HG02678 (cell line): ENCODE measurements around the gene SPRY4.
A peak's percentile ranks its signal among the peaks of the same experiment; 100 is the strongest.
"Not testable (repeated sequence)": the region's sequence is repeated elsewhere in the genome, so short reads cannot be mapped to it uniquely, and the experiment has no call there.

Experiments
- ATAC-seq: cut with Tn5 transposase; IDR thresholded peaks from one replicate; pipeline ENCODE4 v1.9.1; 2021; ENCODE audit warnings: mild to moderate bottlenecking, moderate library complexity; ENCODE audit not compliant: unreplicated experiment

Gene SPRY4, protein sequence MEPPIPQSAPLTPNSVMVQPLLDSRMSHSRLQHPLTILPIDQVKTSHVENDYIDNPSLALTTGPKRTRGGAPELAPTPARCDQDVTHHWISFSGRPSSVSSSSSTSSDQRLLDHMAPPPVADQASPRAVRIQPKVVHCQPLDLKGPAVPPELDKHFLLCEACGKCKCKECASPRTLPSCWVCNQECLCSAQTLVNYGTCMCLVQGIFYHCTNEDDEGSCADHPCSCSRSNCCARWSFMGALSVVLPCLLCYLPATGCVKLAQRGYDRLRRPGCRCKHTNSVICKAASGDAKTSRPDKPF

GRCh38 chr5:142324871-142325724 lies at the start of gene SPRY4:
TSS of gene SPRY4 (minus strand) at chr5:142325021. CDS start at chr5:142315108, 9,913 bp downstream.
- ATAC-seq = peak; percentile 66

DNA sequence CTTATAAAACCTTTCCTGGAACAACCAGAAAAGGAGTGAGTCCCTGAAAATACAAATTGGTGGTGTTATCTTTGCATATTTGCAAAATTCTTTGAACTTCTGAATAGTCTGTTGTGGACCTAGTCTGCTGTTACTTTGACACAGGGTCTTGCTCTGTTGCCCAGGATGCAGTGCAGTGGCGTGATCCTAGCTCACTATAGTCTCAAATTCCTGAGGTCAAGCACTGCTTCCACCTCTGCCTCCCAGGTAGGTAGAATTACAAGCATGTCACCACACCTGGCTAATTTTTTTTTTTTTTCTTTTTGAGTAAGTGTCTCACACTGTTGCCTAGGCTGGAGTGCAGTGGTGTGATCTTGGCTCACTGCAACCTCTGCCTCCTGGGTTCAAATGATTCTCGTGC lies 43.7 kb upstream of the SPRY4 start:
- ATAC-seq = no peak

DNA sequence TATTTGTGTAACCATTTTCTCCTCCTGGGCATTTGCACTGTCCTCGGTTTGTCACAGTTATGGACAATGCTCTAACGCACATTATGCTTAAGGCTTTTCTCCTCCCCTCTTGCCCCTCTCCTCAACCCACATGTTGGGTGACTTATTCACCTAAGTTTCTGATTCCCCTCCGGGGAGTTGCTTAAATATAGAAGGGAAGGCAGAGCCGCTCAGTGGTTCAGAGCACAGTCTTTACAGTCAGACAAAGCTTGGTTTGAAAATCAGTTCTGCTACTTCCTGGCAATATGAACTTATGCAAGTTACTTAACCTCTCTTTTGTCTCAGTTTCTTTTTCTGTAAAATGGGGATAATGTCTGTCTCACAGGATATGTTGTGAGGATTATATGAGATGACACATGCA lies 41.2 kb upstream of the SPRY4 start:
- no peak for ATAC-seq

DNA sequence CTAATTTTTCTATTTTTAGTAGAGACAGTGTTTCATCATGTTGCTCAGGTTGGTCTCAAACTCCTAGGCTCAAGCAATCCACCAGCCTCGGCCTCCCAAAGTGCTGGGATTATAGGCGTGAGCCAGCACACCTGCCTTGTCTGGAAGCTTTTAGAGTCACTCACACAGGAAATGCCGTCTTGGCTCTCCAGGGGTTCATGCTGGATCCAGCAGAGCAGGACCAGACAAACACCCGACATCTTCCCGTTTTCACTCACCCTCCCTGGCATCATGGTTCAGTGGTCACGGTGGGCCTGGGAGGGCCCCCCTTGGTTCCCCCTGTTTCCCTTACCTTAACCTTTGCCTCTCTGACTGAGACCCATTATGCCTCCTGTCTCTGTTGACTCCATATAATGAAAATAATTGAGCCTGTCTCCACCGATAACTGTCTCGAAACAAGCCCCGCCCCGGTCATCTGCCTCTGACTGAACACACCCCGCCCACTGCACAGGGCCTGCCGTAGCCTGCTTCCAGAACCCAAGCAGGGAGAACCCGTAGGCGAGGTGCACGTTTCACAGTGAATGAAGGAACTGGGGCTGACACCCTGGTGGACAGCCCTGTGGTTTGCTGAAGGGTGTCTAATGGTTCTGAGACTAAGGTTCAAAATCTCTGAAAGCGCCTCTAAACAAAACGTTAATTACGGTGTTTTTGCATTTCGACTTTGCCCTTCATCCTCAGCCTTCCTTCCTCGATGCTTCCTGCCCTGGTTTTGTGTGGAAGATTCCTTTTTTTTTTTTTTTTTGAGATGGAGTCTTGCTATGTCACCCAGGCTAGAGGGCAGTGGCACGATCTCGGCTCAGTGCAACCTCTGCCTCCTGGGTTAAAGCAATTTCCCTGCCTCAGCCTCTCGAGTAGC lies 39.7 kb upstream of the SPRY4 start:
- ATAC-seq = no peak

DNA sequence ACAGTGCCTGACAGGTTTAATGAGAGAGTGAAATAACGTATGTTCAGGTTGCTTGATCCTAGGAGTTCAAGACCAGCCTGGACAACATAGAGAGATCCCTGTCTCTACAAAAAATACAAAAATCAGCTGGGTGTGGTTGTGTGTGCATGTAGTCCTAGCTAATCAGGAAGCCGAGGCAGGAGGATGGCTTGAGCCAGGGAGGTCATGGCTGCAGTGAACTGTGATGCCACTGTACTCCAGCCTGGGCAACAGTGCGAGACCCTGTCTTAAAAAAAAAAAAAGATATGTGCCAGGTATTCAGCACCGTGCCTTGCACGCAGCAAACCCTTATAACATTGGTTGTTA lies 38.8 kb upstream of the SPRY4 start:
- no peak for ATAC-seq

DNA sequence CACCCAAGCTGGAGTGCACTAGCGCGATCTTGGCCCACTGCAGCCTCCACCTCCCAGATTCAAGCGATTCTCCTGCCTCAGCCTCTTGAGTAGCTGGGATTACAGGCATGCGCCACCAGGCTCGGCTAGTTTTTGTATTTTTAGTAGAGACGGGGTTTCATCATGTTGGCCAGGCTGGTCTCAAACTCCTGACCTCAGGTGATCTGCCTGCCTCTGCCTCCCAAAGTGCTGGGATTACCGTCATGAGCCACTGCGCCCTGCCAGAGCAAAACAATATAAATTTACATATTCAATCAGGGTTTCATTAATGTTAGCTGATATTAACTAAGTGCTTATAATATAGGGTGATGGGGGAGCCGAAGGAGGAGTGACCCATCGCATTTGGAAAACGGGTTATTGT lies 37.4 kb upstream of the SPRY4 start:
- ATAC-seq = not testable (repeated sequence)

DNA sequence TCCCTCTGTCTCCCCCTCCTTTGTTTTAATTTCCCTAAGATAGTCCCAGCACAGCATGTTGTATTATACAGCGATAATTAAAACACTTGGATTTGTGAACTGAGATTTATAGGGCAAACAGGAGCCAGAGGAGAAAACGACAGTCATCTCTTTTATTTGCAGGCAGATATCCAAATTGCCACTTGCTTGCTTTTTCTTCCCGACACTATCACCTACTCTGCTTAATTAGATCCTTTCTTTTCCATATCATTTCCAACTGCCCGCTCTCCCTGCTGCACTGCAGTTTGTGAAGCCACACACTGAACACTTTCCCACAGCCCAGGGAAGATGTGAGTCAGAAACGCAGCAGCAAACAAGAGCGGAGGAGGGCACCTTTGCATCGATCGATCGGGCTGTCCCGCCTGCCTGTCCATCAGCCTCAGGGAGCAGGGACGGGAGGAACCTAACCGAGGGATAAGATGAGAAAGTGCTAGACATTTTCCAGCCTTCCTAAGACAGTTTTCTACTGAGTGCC lies 35.8 kb upstream of the SPRY4 start:
- no peak for ATAC-seq

GRCh38 chr5:142360051-142360498 lies 35.3 kb upstream of the SPRY4 start:
- ATAC-seq = no peak

DNA sequence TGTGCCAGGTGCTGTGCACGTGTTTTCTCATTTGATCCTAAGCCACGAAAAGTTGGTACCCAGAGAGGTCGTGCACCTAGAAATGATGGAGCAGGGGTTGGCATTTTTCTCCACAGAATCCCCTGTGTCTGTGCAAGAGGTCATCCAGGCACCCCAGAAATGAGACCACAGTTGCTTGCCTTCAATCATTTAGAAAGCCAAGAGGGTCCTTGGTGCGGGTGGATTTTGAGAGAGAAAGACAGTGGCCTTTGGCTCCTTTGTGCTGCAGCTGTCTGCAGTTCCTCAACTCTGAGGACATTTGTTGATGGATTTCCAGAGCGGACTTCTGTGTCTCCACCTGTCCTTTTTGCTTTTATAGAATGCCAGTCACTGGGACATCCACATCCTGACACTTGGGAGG lies 33.8 kb upstream of the SPRY4 start:
- no peak for ATAC-seq

DNA sequence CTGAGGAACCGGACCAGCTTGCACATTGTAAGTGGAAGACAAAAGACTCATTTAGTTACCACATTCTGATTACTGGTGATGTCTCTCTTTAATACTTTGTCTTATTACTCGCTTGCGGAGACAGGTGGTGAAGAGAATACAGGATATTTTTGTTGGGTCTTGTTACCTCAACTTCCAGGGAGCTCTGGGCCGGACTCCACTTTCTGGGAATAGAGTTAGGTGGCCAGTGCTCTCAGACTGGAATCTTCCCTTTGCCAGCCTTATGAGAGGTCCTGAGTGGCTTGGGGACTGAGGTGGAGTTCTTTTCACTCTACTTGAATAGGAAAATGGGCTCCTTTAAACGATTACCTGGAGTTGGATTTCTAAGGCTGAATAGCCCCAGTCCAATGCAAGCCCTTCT lies 33.3 kb upstream of the SPRY4 start:
- no peak for ATAC-seq

GRCh38 chr5:142357469-142358090 lies 32.8 kb upstream of the SPRY4 start:
- ATAC-seq = no peak

DNA sequence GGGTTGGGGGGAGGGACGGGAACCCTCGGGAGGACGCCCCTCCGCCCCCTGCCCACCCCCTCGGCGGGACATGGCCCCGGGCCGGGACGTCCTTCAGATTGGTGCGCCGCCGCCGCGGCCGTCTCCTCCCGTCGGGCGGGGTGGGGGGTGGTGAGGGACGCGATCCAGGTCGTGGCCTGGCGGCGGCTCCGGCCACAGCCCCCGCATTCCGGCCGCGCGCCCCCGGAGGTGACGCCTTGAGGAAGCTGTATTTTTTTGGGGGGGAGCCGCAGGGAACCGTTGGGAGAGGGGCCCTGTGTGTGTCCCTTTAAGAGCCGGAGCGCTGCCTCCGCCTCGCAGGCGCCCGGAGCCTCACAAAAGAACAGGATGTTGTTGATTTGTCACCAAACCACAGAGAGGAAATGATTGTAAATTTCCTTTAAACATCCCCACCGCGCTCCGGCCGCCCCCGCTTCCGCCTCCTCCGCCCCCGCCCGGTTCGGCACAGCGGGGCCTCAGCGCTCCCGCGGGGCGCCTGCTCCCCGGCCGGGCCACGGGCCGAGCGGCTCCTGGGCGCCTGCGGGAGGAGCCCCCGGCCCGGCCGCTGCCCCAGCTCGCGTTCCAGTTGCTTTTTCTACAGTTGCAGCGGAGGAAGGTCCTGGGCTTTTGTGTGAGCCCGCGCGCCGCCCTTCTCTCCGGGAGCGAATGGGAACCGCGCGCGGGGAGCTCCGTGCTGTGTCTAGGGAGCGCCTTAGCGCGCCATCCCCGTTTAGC lies 32.1 kb upstream of the SPRY4 start:
- peak; percentile 90 for ATAC-seq

DNA sequence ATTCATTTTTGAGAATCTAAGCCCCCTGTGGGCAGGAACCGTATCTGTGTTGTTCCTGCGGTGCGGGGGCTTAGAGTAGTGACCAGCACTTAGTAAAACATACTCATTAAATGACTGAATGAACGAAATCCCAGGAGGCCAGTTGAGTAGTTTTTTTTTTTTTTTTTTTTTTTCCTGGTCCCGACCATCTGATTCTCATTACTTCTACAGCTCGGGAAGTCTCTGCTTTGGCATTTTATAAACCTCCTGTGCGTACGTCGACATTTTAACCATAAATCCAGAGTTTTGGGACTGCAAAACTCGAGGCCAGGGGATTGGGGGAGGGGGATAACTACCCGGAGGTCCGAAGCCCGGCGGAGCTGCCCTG lies 31.5 kb upstream of the SPRY4 start:
- ATAC-seq = no peak

GRCh38 chr5:142353071-142353472 lies 28.3 kb upstream of the SPRY4 start:
- no peak for ATAC-seq

DNA sequence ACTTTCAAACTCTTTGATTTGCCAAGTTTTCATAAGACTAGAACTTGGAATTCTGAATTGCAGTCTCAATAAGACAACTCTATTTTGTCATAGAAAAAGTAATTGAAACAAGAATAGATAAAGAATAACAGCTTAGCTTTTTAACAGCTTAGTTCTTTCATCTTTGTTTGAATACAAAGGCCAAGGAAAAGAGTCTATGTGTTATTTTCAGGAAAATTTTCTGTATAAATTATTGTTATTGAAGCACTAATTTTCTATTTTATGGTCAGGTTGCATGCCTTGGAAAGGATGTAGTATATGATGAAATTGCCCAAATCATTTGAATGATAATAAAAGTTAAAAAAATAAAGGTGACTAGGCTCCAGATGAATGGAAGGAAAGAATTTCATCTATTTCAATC lies 25.2 kb upstream of the SPRY4 start:
- no peak for ATAC-seq

GRCh38 chr5:142346706-142347105 lies 21.9 kb upstream of the SPRY4 start:
- no peak for ATAC-seq

DNA sequence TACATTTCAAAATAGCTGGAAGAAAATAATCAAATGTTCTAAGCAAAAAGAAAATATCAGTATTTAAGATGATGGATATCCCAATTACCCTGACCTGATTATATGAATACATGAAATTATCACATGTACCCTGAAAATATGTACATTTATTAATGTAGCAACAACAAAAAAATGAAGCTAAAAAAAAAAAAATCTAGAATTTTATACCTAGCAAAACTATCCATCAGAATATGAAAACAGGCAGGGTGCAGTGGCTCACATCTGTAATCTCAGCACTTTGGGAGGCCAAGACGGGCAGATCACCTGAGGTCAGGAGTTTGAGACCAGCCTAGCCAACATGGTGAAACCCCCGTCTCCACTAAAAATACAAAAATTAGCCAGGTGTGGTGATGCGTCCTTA lies 20.1 kb upstream of the SPRY4 start:
- ATAC-seq = not testable (repeated sequence)

- ATAC-seq = no peak
Observed at GRCh38 chr5:142343531-142343930, 18.7 kb upstream of the SPRY4 start.

DNA sequence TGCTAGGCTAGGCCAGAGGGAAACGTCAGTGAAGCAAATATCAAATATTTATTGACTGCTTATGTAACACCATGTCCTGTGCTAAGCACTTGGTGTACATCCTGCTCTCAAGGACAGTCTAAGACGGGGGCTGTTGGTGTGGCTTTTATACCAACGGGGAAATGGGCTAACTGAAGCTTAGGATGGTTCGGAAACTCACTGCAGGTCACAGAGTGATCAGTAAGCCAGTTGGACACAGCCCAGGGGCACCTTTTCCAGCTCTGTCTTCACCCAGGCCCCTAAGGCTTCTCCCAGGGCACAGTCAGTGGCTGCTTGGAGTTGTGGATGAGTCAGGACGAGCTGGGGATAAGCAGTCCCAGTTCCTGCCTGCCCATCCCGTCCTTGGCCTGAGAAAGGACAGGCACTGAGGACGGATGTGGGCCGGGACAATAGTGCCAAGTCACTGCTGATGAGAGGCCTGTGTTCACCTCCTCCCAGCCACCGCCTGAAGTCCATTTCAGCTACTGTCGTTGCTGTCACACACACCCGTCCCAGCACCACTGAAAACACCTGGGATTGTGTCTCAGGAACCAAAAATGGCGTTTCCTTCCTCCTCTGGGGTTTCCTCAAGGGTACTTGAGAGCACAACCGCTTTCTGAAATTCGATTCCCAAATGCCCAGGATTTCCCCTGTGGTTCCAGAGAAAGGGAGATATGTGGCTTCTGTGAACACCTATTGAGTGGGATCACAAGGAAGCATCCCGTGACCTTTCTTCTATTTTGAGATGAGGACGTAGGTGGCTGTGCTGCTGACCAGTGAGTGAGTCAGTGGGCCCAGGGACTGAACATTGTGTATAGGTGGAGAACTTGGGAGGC lies 17.5 kb upstream of the SPRY4 start:
- ATAC-seq = no peak
